Smooth muscle cell (in vitro differentiated cells): ENCODE data around the gene CCNK. TPM values are rescaled to one million over a fixed set of nuclear protein-coding genes. Genes with fewer than 3 reads are reported as not detected.

ENCODE experiments used
- DNase-seq: peaks from one replicate; lab custom pipeline; 2025; ENCODE audit not compliant: unreplicated experiment; lab: John Stamatoyannopoulos, UW
- H2AFZ ChIP-seq: fragments of 200-600 bp; sonication (generic); 2 replicates; pipeline ENCODE4 v1.6.0; 2016; ENCODE audit warnings: antibody characterized with exemption, low read depth, mild to moderate bottlenecking
- H3F3A ChIP-seq: fragments of 200-600 bp; sonication (generic); 2 replicates; pipeline ENCODE4 v1.6.0; 2017; ENCODE audit warnings: antibody characterized with exemption, low read depth
- H3K27ac ChIP-seq: fragments of 200-600 bp; sonication (generic); 2 replicates; pipeline ENCODE4 v1.5.1; 2016; ENCODE audit warnings: low read depth, mild to moderate bottlenecking
- H3K27me3 ChIP-seq: fragments of 200-600 bp; sonication (generic); 2 replicates; pipeline ENCODE4 v1.6.1; 2016; ENCODE audit warnings: low read depth, mild to moderate bottlenecking
- H3K36me3 ChIP-seq: fragments of 200-600 bp; sonication (generic); 2 replicates; pipeline ENCODE4 v1.5.1; 2016; ENCODE audit warnings: low read depth
- H3K4me1 ChIP-seq: fragments of 200-600 bp; sonication (generic); 2 replicates; pipeline ENCODE4 v1.5.1; 2016; ENCODE audit warnings: low read depth
- H3K4me2 ChIP-seq: fragments of 200-600 bp; sonication (generic); 2 replicates; pipeline ENCODE4 v1.6.0; 2016; ENCODE audit warnings: mild to moderate bottlenecking
- H3K4me3 ChIP-seq: fragments of 200-600 bp; sonication (generic); 2 replicates; pipeline ENCODE4 v1.5.1; 2016; ENCODE audit warnings: mild to moderate bottlenecking
- H3K79me2 ChIP-seq: fragments of 200-600 bp; sonication (generic); 2 replicates; pipeline ENCODE4 v1.6.0; 2016; ENCODE audit warnings: low read depth, mild to moderate bottlenecking
- H3K9ac ChIP-seq: fragments of 200-600 bp; sonication (generic); 2 replicates; pipeline ENCODE4 v1.6.0; 2016; ENCODE audit warnings: low read depth
- H3K9me3 ChIP-seq: fragments of 200-600 bp; sonication (generic); replicated peaks from 2 replicates; pipeline ENCODE4 v1.5.1; 2016; ENCODE audit warnings: low read depth
- H4K20me1 ChIP-seq: fragments of 200-600 bp; sonication (generic); 2 replicates; pipeline ENCODE4 v1.6.0; 2016; ENCODE audit warnings: low read depth
- WGBS: methylation state at CpG from one replicate; pipeline ENCODE4 v1.1.7; 2016; ENCODE audit warnings: low lambda C conversion rate; 5-methylcytosine and 5-hydroxymethylcytosine counted together
- polyA plus RNA-seq: library from polyadenylated mRNA; unstranded; fragments of >200 nt; fragmentation: Nextera tagmentation; extraction: Ambion mirVana; gene quantifications from 2 replicates; pipeline ENCODE4 v1.2.1, GENCODE V29; 2016
- total RNA-seq: library from RNA; depleted of rRNA; stranded (reverse); fragments of >200 nt; gene quantifications from 2 replicates; pipeline ENCODE4 v1.2.3, GENCODE V29; 2014
- TF ChIP-seq, protein P1 (sequence below): fragments of 200-600 bp; sonication (generic); IDR thresholded peaks from 2 replicates; pipeline ENCODE4 v1.5.1; 2017; ENCODE audit warnings: borderline replicate concordance, mild to moderate bottlenecking, antibody characterized with exemption; ENCODE audit not compliant: insufficient read depth, poor library complexity, severe bottlenecking

The CCNK gene
- total and polyA plus RNA-seq, 2 experiments from 2014 or later, result 14.6 to 32.9 TPM

DNA sequence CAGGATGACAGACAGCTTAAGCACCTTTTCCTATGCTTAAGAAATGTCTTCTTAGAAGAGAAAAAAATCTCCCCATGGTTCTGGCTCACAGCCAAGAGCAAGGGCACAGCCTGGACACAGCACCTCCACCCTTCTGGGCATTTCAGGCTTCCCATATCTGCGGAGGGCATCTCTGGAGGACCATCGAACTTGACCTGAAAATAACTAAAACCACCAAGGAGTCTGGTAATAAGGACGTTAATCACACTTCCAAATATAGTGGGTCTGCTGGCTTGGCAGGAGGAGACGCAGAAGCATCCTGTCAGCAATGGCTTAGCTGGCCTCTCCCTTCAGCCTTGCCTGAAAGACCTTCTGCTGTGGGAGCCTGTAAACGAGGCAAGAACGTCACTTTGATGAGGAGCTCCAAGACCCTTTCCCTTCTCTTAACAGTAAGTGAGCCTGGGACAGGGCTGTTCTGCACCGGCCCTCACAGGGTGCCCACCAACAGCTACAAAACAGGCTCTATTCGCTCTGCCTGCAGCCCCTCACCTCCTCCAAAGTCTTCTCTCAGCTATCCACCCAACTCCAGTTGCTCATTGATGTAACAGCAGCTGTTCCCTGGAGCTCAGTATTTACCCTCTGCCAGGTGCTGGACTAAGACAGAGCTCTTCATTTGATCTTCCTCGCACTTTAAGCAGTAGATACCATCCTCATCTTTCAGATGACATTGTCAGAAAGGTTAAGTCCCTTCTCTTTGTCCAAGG is 13.7 kb upstream of the CCNK start:
- Histone ChIP-seq H3K9ac (no peak overlapping the region), H3K9me3 (no peaks in the 10 kb centered on the region), H4K20me1 (peaks cover 96% of the 10 kb centered on the region), H3K27ac (no peak overlapping the region), H2AFZ (no peak overlapping the region), H3K27me3 (no peaks in the 10 kb centered on the region), H3K4me2 (peak overlapping the region; percentile 21), H3F3A (peaks cover 11% of the 10 kb centered on the region), H3K79me2 (peaks cover 93% of the 10 kb centered on the region), H3K36me3 (no peaks in the 10 kb centered on the region), H3K4me3 (no peak overlapping the region), H3K4me1 (no peaks in the 10 kb centered on the region)
- no peak for DNase-seq
- WGBS, result 44% methylated on average over 9 of the region's 9 CpGs
- TF ChIP-seq, protein P1, sequence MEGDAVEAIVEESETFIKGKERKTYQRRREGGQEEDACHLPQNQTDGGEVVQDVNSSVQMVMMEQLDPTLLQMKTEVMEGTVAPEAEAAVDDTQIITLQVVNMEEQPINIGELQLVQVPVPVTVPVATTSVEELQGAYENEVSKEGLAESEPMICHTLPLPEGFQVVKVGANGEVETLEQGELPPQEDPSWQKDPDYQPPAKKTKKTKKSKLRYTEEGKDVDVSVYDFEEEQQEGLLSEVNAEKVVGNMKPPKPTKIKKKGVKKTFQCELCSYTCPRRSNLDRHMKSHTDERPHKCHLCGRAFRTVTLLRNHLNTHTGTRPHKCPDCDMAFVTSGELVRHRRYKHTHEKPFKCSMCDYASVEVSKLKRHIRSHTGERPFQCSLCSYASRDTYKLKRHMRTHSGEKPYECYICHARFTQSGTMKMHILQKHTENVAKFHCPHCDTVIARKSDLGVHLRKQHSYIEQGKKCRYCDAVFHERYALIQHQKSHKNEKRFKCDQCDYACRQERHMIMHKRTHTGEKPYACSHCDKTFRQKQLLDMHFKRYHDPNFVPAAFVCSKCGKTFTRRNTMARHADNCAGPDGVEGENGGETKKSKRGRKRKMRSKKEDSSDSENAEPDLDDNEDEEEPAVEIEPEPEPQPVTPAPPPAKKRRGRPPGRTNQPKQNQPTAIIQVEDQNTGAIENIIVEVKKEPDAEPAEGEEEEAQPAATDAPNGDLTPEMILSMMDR, result no peak

- Histone ChIP-seq H3K4me2 (no peak overlapping the region), H3F3A (peaks cover 11% of the 10 kb centered on the region), H3K27ac (no peak overlapping the region), H3K9me3 (no peaks in the 10 kb centered on the region), H3K79me2 (peaks cover 94% of the 10 kb centered on the region), H3K4me1 (no peaks in the 10 kb centered on the region), H3K27me3 (no peaks in the 10 kb centered on the region), H4K20me1 (peaks cover 97% of the 10 kb centered on the region), H3K36me3 (no peaks in the 10 kb centered on the region), H2AFZ (no peak overlapping the region), H3K9ac (no peak overlapping the region), H3K4me3 (no peak overlapping the region)
- WGBS, result 96% methylated on average over 4 of the region's 4 CpGs
- no peak for DNase-seq
- TF ChIP-seq, protein P1, result no peak
Measured at GRCh38 chr14:99468081-99468480, 13.1 kb upstream of the CCNK start.

GRCh38 chr14:99468836-99469592 is 12.2 kb upstream of the CCNK start:
- Histone ChIP-seq H3K27ac (no peak overlapping the region), H4K20me1 (peaks cover 100% of the 10 kb centered on the region), H3K4me3 (no peak overlapping the region), H3K27me3 (no peaks in the 10 kb centered on the region), H3K4me2 (no peak overlapping the region), H3K79me2 (peaks cover 95% of the 10 kb centered on the region), H3F3A (peaks cover 11% of the 10 kb centered on the region), H3K9ac (no peak overlapping the region), H3K4me1 (no peaks in the 10 kb centered on the region), H2AFZ (no peak overlapping the region), H3K9me3 (no peaks in the 10 kb centered on the region), H3K36me3 (no peaks in the 10 kb centered on the region)
- TF ChIP-seq, protein P1, result no peak
- no peak for DNase-seq
- WGBS, result 61% methylated on average over 8 of the region's 8 CpGs
